Colonic mucosa (tissue), 4 donors: ENCODE data around the gene ST3GAL5. TPM values are rescaled to one million over a fixed set of nuclear protein-coding genes. Genes with fewer than 3 reads are reported as not detected.

ENCODE experiments used
- DNase-seq: peaks from one replicate; pipeline ENCODE4 v3.0.0-alpha.2; 2020
- H3K27ac ChIP-seq: fragments of 200-600 bp; one replicate; pipeline ENCODE4 v1.8.0; 2021
- H3K27me3 ChIP-seq: fragments of 200-600 bp; one replicate; pipeline ENCODE4 v1.8.0; 2021
- H3K36me3 ChIP-seq: fragments of 200-600 bp; one replicate; pipeline ENCODE4 v1.8.0; 2021
- H3K4me1 ChIP-seq: fragments of 200-600 bp; one replicate; pipeline ENCODE4 v1.8.0; 2021; ENCODE audit warnings: mild to moderate bottlenecking
- H3K4me3 ChIP-seq: fragments of 200-600 bp; one replicate; pipeline ENCODE4 v1.8.0; 2021
- H3K9ac ChIP-seq, 2 donors: one replicate each; pipeline ENCODE4 v1.7.0; 2013; ENCODE audit warnings: control low read depth in 2 of 2, low read depth in 2 of 2, low read length in 2 of 2
- H3K9me3 ChIP-seq: fragments of 200-600 bp; one replicate; pipeline ENCODE4 v1.8.0; 2021
- CTCF ChIP-seq: fragments of 200-600 bp; IDR thresholded peaks from one replicate; pipeline ENCODE4 v1.8.0; 2022; ENCODE audit warnings: antibody characterized with exemption, mild to moderate bottlenecking
- intact Hi-C: fragments of 100-400 bp; cut with DNase I; formaldehyde crosslinking; loops from one replicate; pipeline ENCODE4 v1.14.1; 2022
- total RNA-seq, 2 donors: library from RNA; stranded (reverse); fragmentation: NEBNext Ultra II Directional in 1 of 2; extraction: Animal tissue kit (Norgen Biotek cat#: 25700) in 1 of 2; gene quantifications; one replicate each; pipeline ENCODE4 v1.2.1, GENCODE V29; 2021
- donor health status: healthy.
- donor health status: DM: no; HTN: no; CAD: no.
- donor health status: DM: no; HTN: no; CAD: no.

The ST3GAL5 gene
- total RNA-seq, 2 donors from 2014 or later, result 2.6 to 3.5 TPM

- Histone ChIP-seq H3K27me3 (no peaks in the 10 kb centered on the region), H3K27ac (no peak overlapping the region), H3K4me3 (no peak overlapping the region), H3K9ac (no peak overlapping the region), H3K4me1 (no peaks in the 10 kb centered on the region), H3K36me3 (no peaks in the 10 kb centered on the region), H3K9me3 (no peaks in the 10 kb centered on the region)
- intact Hi-C loops, result no loop called here
- TF ChIP-seq CTCF, result no peak
- DNase-seq, result no peak
These were observed 9.9 kb downstream of the ST3GAL5 start for GRCh38 chr2:85878719-85879370.

DNA sequence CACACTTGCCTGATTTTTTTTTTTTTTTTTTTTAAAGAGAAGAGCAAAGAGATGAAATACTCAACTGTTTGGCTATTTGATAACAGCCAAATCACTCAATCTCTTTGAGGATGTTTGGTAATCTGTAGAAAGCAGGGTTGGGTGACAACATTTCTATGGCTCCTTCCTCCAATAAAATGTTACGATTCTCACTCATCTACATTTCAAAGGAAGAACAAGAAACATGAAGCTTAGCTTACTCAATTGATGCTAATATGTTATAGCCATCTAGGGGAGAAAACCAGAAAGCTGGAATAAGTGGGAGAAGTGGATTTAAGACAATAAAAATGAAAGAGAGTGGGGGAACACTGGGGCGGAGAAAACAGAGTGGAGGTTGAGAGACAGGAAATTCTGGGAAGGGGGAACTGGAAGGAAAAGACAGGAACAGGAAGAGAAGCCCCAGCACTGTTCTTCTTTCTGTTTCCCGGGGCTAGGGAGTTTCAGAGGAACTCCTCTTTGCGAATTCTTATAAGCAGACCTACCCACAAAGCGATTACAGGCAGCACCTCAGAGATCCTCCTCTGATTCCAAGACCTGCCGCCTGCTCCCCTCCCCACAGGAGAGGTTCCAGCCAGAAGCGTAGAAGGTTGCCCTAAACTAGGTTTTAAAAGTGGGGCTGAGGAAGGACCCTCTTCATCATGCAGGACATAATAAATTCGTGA is 13.3 kb downstream of the ST3GAL5 start:
- H3K4me3 ChIP-seq, result no peak overlapping the region
- H3K36me3 ChIP-seq, result no peaks in the 10 kb centered on the region
- DNase-seq, result no peak
- no peak overlapping the region for H3K9ac ChIP-seq
- no peaks in the 10 kb centered on the region for H3K4me1 ChIP-seq
- no peaks in the 10 kb centered on the region for H3K9me3 ChIP-seq
- H3K27ac ChIP-seq, result no peak overlapping the region
- H3K27me3 ChIP-seq, result no peaks in the 10 kb centered on the region
- intact Hi-C loops, result no loop called here
- TF ChIP-seq CTCF, result no peak

DNA sequence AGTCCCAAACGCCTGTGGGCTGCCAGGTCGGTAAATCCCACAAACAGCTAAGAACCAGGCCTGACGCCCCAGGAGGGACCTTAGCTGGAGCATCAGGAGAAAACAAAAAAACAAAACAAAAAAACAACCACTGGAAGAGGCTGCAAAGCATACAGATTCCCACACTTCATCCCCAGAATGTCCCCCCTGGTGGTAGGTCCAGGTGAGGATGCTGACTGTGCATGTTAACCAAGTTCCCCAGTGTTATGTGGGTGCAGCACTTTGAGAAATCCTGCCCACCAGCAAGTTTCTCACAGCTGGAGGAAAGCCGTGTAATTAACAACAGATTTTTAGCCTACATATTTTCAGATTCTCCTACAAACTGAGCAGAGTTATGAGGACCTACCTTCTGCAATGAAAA is 15.1 kb downstream of the ST3GAL5 start:
- TF ChIP-seq CTCF, result no peak
- Histone ChIP-seq H3K27ac (no peak overlapping the region), H3K4me3 (no peak overlapping the region), H3K9me3 (no peaks in the 10 kb centered on the region), H3K9ac (no peak overlapping the region), H3K36me3 (no peaks in the 10 kb centered on the region), H3K27me3 (no peaks in the 10 kb centered on the region), H3K4me1 (no peaks in the 10 kb centered on the region)
- intact Hi-C loops, result no loop called here
- DNase-seq, result no peak

DNA sequence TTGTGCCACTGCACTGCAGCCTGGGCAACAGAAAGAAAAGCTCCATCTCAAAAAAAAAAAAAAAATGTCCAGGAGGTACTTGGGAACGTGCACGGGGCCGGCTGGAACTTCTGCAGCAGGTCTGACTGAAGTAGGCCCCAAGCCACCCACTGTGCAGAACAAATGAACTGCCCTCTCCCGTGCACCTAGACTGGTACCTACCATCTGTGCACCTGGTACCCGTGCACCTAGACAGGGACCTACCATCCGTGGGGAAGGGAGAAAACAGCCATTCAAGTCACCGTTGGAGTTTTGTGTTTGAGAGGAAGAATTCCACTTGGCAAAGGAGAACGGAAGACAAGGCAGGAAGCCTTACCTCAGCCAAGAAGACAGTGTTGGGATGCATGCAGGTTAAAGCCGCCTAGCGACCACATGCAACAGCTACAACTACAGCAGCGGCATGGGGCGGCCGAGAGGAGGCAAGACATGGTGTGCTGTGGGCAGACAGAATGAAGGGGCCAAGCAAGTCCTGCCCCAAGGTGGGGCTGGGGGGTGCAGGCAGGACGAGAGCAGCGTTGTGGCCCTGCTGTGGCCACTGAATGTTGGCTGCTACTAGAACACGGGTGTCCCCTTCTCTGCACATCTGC is 16.1 kb downstream of the ST3GAL5 start:
- Histone ChIP-seq H3K9ac (no peak overlapping the region), H3K9me3 (no peaks in the 10 kb centered on the region), H3K4me3 (no peak overlapping the region), H3K27me3 (no peaks in the 10 kb centered on the region), H3K36me3 (no peaks in the 10 kb centered on the region), H3K27ac (no peak overlapping the region), H3K4me1 (no peaks in the 10 kb centered on the region)
- no peak for DNase-seq
- TF ChIP-seq CTCF, result no peak
- intact Hi-C loops, result no loop called here

DNA sequence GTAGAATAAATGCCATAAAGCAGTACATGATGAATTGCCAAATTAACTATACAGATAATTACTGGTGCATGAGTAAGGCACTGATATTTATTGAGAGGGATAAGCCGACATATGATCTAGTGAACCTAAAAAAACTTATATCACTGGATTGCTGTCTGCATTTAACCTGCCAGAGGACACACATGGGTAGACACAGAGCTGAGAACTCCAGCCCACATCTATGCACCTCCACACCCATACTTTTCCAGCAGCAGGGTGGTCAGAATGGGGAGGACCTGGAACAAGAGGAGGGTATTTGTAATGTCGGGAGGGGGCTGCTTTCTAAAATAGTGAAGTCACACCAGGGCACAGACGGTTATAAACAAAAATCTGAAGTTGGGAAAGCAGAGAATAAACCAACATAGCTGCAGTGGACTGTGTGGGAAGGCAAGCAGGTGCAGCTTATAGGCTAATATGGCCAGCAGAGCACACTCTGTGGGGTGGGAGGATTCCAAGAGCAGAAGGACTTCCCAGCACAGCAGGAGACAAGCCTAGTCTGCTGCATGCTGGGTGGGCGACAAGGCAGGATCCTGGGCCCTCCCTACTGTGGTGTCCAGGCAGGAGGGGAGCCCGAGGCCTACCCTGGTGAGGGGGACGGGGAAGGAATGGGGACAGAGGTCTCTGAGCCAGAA is 17.2 kb downstream of the ST3GAL5 start:
- DNase-seq, result no peak
- Histone ChIP-seq H3K36me3 (no peaks in the 10 kb centered on the region), H3K9me3 (no peaks in the 10 kb centered on the region), H3K4me1 (no peaks in the 10 kb centered on the region), H3K9ac (no peak overlapping the region), H3K27me3 (no peaks in the 10 kb centered on the region), H3K27ac (no peak overlapping the region), H3K4me3 (no peak overlapping the region)
- TF ChIP-seq CTCF, result no peak
- intact Hi-C loops, result no loop called here
